Natural killer cell (primary cell): ENCODE measurements around the gene MRPL30. TPM values are rescaled to one million over a fixed set of nuclear protein-coding genes. Genes with fewer than 3 reads are reported as not detected.
A peak's percentile ranks its signal among the peaks of the same experiment; 100 is the strongest.

ENCODE experiments used
- ATAC-seq, 3 donors: fragments of 150-1000 bp in 2 of 3; fragments of 200-7000 bp in 1 of 3; cut with Tn5 transposase; 1 replicate in 1 of 3; 2 replicates in 2 of 3; pipeline ENCODE4 v1.10.0; 2021; ENCODE audit warnings: mild to moderate bottlenecking in 2 of 3, moderate library complexity in 2 of 3
- DNase-seq, 2 donors: peaks; one replicate each; pipeline versions ENCODE4 v3.0.0 to v3.0.0-alpha.2; 2013 to 2021; ENCODE audit warnings: mixed read lengths in 1 of 2
- H3K27ac ChIP-seq: one replicate; pipeline ENCODE4 v1.5.1; 2013; ENCODE audit warnings: mild to moderate bottlenecking, low read length
- H3K27me3 ChIP-seq: one replicate; pipeline ENCODE4 v1.6.1; 2013; ENCODE audit warnings: low read length; ENCODE audit not compliant: control insufficient read depth, insufficient read depth
- H3K36me3 ChIP-seq: one replicate; pipeline ENCODE4 v1.6.1; 2013; ENCODE audit warnings: low read length; ENCODE audit not compliant: control insufficient read depth, insufficient read depth
- H3K4me1 ChIP-seq: one replicate; pipeline ENCODE4 v1.6.1; 2013; ENCODE audit warnings: low read length; ENCODE audit not compliant: control insufficient read depth, insufficient read depth
- H3K4me3 ChIP-seq: one replicate; pipeline ENCODE4 v1.5.1; 2013; ENCODE audit warnings: low read length
- H3K9me3 ChIP-seq: one replicate; pipeline ENCODE4 v1.6.1; 2013; ENCODE audit warnings: low read length; ENCODE audit not compliant: control insufficient read depth, insufficient read depth
- H3K27ac Mint-ChIP-seq, 2 donors: one replicate each; pipeline ENCODE4 v1.8.0; 2022; ENCODE audit warnings: mild to moderate bottlenecking in 2 of 2, mixed read lengths in 2 of 2, moderate library complexity in 1 of 2
- H3K27me3 Mint-ChIP-seq, 2 donors: one replicate each; pipeline ENCODE4 v1.8.0; 2022; ENCODE audit warnings: low read depth in 2 of 2, mixed read lengths in 2 of 2
- H3K36me3 Mint-ChIP-seq: one replicate; pipeline ENCODE4 v1.8.0; 2022; ENCODE audit warnings: mixed read lengths
- H3K4me1 Mint-ChIP-seq, 2 donors: one replicate each; pipeline ENCODE4 v1.8.0; 2022; ENCODE audit warnings: mixed read lengths in 2 of 2
- H3K4me3 Mint-ChIP-seq: one replicate; pipeline ENCODE4 v1.8.0; 2022; ENCODE audit warnings: mild to moderate bottlenecking, moderate library complexity, mixed read lengths
- H3K9me3 Mint-ChIP-seq, 2 donors: one replicate each; pipeline ENCODE4 v1.8.0; 2022; ENCODE audit warnings: mixed read lengths in 2 of 2
- CTCF ChIP-seq: fragments of 200-600 bp; IDR thresholded peaks from one replicate; pipeline ENCODE4 v1.8.0; 2022; ENCODE audit warnings: antibody characterized with exemption
- WGBS: methylation state at CpG from one replicate; pipeline ENCODE4 v1.1.7; 2013; ENCODE audit warnings: missing lambda C conversion rate; ENCODE audit not compliant: insufficient coverage; 5-methylcytosine and 5-hydroxymethylcytosine counted together
- intact Hi-C: fragments of 100-400 bp; cut with micrococcal nuclease; formaldehyde crosslinking; loops from one replicate; pipeline ENCODE4 v1.14.2; 2022
- total RNA-seq, 4 donors: library from RNA; stranded (reverse); fragments of 120-200 nt in 1 of 4; gene quantifications; one replicate each; pipeline versions ENCODE4 v1.2.3 to v1.2.4, GENCODE V29; 2013 to 2022

The MRPL30 gene
- total RNA-seq, 3 donors from 2014 or later (not counting 1 experiment from before 2014, with no cell fraction given): 16.0 to 18.6 (median 16.9) TPM

GRCh38 chr2:99140056-99140859 lies 40.7 kb upstream of the MRPL30 start:
- H3K4me3 Mint-ChIP-seq: peak overlapping the region; percentile 97
- Histone ChIP-seq H3K9me3 (no peaks in the 10 kb centered on the region), H3K4me1 (peaks cover 10% of the 10 kb centered on the region), H3K4me3 (peak overlapping the region; percentile 96), H3K36me3 (no peaks in the 10 kb centered on the region), H3K27ac (peak overlapping the region; percentile 95), H3K27me3 (no peaks in the 10 kb centered on the region)
- H3K9me3 Mint-ChIP-seq: no peaks in the 10 kb centered on the region
- TF ChIP-seq CTCF: no peak
- ATAC-seq (no peak), DNase-seq (no peak)
- peak overlapping the region; percentile 96 to 100 for H3K27ac Mint-ChIP-seq
- H3K4me1 Mint-ChIP-seq: peaks cover 23 to 25% of the 10 kb centered on the region in 2 donors
- no peaks in the 10 kb centered on the region for H3K27me3 Mint-ChIP-seq
- no peaks in the 10 kb centered on the region for H3K36me3 Mint-ChIP-seq
- WGBS: 25% methylated on average over 13 of the region's 17 CpGs
- intact Hi-C loops: no loop called here

GRCh38 chr2:99140860-99141109 lies 40.2 kb upstream of the MRPL30 start:
- Histone ChIP-seq H3K4me1 (peaks cover 9% of the 10 kb centered on the region), H3K4me3 (peak overlapping the region; percentile 96), H3K27me3 (no peaks in the 10 kb centered on the region), H3K9me3 (no peaks in the 10 kb centered on the region), H3K27ac (peak overlapping the region; percentile 95), H3K36me3 (no peaks in the 10 kb centered on the region)
- H3K4me1 Mint-ChIP-seq: peaks cover 23 to 25% of the 10 kb centered on the region in 2 donors
- no peak for DNase-seq
- intact Hi-C loops: loop anchor here (1.0 kb wide), 3 partner anchors 14 to 349 kb away; partner anchors contain the start of genes LIPT1, MITD1, MRPL30 and TSGA10
- peak overlapping the region; percentile 97 for H3K4me3 Mint-ChIP-seq
- no peaks in the 10 kb centered on the region for H3K27me3 Mint-ChIP-seq
- peak; percentile 31 to 46 (median 34) for ATAC-seq
- no peak for TF ChIP-seq CTCF
- 0% methylated on average over 21 of the region's 21 CpGs for WGBS
- H3K27ac Mint-ChIP-seq: peak overlapping the region; percentile 96 to 100
- no peaks in the 10 kb centered on the region for H3K9me3 Mint-ChIP-seq
- no peaks in the 10 kb centered on the region for H3K36me3 Mint-ChIP-seq

GRCh38 chr2:99141110-99142108 lies 39.6 kb upstream of the MRPL30 start, which contains the start of gene C2orf15:
Gene C2orf15 (plus strand): TSS chr2:99141707. CDS start chr2:99150559, 8,852 bp downstream.
- Histone ChIP-seq H3K4me1 (peaks cover 9% of the 10 kb centered on the region), H3K27ac (peak within 1 kb of the TSS; percentile 95), H3K4me3 (peak within 1 kb of the TSS; percentile 96), H3K9me3 (no peaks in the 10 kb centered on the region), H3K27me3 (no peaks in the 10 kb centered on the region), H3K36me3 (no peaks in the 10 kb centered on the region)
- no peak for TF ChIP-seq CTCF
- no peaks in the 10 kb centered on the region for H3K9me3 Mint-ChIP-seq
- DNase-seq: peak; percentile 85 to 98
- peak within 1 kb of the TSS; percentile 97 for H3K4me3 Mint-ChIP-seq
- H3K36me3 Mint-ChIP-seq: no peaks in the 10 kb centered on the region
- under 1% methylated on average over 84 of the region's 84 CpGs for WGBS
- H3K27me3 Mint-ChIP-seq: no peaks in the 10 kb centered on the region
- peak; percentile 89 to 97 (median 91) for ATAC-seq
- H3K4me1 Mint-ChIP-seq: peaks cover 23 to 25% of the 10 kb centered on the region in 2 donors
- peak within 1 kb of the TSS; percentile 96 to 100 for H3K27ac Mint-ChIP-seq
- intact Hi-C loops: loop anchor here (1.0 kb wide), 3 partner anchors 13 to 348 kb away; partner anchors contain the start of genes LIPT1, MITD1, MRPL30 and TSGA10
